DMS 273 treated with DMSO at 0.1 percent for 48 hours (cell line): ENCODE results near the gene MZF1.
"Not testable (repeated sequence)": the region's sequence is repeated elsewhere in the genome, so short reads cannot be mapped to it uniquely, and the experiment has no call there.

Experiments
- DNase-seq: peaks from one replicate; lab custom pipeline; 2025; lab: John Stamatoyannopoulos, UW

The MZF1 gene

GRCh38 chr19:58572818-58573657 lies at the start of gene MZF1:
Gene MZF1 (minus strand): TSS chr19:58573335. CDS start chr19:58571389, 1,946 bp downstream.
- no peak for DNase-seq

DNA sequence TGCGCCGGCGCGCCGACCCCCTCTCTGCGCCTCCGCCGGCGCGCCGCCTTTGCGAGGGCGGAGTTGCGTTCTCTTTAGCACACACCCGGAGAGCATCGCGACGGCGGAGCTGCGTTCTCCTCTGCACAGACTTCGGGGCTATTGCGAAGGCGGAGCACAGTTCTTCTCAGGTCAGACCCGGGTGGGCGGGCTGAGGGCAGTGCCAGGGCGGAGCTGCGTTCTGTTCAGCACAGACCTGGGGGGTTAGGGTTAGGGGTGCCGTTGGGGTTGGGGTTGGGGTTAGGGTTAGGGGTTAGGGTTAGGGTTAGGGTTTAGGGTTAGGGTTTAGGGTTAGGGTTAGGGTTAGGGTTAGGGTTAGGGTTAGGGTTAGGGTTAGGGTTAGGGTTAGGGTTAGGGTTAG lies 34.1 kb upstream of the MZF1 start:
- not testable (repeated sequence) for DNase-seq

DNA sequence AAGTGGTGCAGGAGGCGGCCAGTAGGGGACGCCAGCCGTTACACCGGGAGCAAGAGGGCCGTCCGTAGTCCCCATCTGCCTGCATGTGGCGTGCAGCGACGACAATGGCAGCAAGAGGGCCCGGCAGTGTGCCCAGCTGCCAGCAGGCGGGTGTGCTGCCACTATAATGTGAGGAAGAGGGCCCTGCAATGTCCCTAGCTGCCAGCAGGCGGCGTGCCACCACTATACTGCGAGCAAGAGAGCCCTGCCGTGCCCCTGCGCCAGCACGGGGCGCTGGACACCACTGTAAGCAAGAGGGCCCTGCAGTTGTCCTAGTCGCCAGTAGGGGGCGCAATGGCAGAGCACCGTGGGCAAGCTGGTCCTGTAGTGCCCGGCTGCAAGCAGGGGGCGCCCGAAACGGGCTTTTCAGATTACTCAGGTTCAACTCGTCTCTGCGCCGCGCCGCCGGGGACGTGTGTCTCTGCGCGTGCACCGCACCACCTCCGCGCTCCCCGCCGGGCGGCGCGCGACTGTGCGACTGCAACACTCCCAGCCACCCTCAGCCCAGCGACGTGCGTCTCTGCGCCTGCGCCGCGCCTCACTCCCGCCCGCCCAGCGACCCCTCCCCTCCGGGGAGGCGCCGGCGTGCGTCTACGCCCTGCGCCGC lies 33.2 kb upstream of the MZF1 start:
- DNase-seq, result not testable (repeated sequence)

- no peak for DNase-seq
Measured at GRCh38 chr19:58586133-58586765, 13.1 kb upstream of the MZF1 start.

DNA sequence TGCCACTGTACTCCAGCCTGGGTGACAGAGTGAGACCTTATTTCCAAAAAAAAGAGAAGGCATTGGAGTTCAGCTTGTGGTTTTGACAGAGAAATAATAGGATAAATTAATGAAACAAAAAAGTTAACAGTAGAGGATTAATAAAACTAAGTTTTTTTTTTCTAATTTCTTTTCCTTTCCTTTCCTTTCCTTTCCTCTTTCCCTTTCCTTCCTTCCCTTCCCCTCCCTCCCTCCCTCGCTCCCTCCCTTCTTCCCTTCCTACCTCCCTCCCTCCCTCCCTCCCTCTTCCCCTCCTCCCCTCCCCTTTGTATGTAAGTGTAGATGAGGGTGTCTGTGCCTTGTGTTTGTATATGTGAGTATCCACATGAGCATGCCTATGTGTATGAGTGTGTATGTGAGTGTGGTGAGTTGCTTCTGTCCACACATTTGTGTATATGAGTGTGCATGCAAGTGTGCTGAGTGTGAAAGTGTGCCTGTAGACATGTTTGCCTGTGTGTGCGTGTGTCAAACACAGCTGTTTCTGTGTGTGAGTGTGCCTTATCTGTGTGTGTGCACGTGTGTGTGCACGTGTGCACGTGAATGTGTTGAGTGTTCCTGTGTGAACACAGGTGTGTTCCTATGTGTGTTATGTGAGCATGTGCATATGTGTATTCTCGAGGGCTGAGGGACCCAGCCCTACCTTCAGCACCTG lies 12.5 kb upstream of the MZF1 start:
- no peak for DNase-seq

- DNase-seq, result no peak
Measured at GRCh38 chr19:58584498-58585441, 11.6 kb upstream of the MZF1 start.

DNA sequence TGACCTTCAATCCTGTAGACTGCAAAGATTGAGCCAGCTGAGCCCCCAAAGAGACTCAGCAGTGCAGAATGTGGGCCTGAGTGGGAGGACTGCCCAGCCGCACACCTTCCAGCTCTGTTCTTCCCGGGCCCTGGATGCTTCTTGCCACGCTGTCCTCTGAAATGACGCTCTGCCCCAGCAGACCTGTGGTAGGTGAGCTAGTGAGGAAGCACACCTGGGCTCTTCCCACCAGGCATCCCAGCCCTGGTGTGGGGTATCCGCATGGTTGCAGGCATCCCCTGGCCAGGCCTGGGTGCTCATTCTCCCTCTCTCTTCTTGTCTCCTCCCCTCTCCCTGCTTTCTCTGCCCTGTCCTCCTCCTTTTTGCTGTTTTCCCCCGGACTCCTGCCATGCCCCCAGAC lies 9.8 kb upstream of the MZF1 start:
- no peak for DNase-seq

DNA sequence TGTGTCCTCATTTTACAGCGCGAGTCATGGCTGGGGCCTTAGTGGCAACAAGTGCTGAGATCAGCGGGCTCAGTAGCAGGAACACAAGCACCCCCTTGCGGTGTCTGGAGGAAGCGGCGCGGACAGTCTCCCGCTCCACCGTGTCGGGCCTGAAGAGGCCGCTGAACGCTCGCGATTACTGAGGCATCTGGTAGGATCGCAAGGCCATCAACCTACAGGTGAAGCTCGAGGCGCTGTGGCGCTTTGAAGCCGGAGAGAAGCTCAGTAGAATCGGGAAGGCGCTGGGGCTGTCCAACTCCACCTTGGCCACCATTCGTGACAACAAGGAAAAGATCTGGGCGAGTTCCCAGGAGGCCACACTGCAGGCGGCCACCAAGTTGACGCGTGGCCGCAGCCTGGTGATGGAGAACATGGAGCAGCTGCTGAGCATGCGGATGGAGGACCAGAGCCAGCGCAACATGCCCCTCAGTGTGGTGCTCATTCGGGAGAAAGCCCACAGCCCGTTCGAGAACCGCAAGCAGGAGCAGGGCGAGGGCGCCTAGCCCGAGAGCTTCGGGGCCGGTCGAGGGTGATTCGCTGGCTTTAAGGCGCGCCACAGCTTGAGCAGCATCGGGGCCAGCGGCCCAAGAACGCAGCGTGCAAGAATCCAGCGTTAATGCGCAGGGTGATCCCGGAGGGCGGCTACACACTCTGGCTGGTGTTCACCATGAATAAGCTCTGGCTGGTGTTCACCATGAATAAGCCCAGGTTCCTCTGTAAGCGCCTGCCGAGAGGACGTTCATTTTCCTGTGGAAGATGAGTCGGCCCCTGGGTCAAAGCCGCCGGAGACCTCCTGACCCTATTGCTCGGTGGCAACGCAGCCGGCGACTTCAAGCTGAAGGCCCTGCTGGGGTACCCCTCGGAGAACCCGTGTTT lies 8.3 kb upstream of the MZF1 start:
- no peak for DNase-seq

DNA sequence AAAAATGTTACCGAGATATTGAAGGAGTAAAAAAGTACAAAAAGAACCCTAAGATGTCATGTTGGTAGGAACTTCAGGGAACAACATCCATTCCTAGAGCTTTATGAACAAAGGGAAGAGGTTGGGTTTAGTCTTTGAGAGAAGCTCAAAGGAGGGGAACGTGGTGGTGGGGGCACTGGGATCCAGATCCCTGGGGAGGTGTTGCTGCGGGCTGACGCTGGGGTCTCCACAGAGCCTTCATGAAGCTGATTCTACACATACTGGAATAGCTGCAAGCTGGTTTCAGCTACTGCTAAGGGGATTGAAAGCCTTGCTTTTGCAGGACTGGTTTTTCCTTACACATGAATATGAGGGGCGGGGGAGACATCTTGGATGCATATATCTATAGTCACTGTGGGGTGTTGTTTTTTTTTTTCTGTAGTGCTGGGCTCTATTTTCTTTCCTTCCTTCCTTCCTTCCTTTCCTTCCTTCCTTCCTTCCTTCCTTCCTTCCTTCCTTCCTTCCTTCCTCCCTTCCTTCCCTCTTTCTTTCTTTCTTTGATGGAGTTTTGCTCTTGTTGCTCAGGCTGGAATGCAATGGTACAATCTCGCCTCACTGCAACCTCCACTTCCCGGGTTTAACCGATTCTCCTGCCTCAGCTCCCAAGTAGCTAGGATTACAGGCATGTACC lies 6.5 kb upstream of the MZF1 start:
- no peak for DNase-seq

GRCh38 chr19:58578012-58578925 lies 5.1 kb upstream of the MZF1 start:
- DNase-seq, result no peak

GRCh38 chr19:58577581-58577980 lies 4.4 kb upstream of the MZF1 start:
- DNase-seq, result not testable (repeated sequence)

GRCh38 chr19:58575183-58576041 lies 2.3 kb upstream of the MZF1 start:
- no peak for DNase-seq

- DNase-seq, result no peak
Measured at GRCh38 chr19:58573658-58574164, 576 bp upstream of the MZF1 start.

GRCh38 chr19:58572026-58572817 lies 913 bp downstream of the MZF1 start:
- no peak for DNase-seq

DNA sequence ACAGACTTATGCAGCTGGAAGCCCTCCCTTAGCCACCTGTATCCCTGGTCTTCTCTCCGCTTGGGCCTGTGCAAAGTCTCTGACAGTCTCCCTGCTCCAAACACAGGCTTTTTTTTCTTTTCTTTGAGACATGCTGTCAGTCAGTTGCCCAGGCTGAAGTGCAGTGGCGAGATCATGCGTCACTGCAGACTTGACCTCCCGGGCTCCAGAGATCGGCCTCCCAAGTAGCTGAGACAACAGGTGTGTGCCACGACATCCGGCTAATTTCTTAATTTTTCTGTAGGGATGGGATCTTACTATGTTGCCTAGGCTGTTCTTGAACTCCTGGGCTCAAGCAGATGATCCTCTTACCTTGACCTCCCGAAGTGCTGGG lies 1.6 kb downstream of the MZF1 start:
- no peak for DNase-seq

- no peak for DNase-seq
Measured at GRCh38 chr19:58570770-58571574, 2.2 kb downstream of the MZF1 start.
